ENCODE measurements around the gene LPP. TPM values are rescaled to one million over a fixed set of nuclear protein-coding genes. Genes with fewer than 3 reads are reported as not detected.

LPP gene
- total RNA-seq, 1 experiment from 2014 or later = 264 TPM

DNA sequence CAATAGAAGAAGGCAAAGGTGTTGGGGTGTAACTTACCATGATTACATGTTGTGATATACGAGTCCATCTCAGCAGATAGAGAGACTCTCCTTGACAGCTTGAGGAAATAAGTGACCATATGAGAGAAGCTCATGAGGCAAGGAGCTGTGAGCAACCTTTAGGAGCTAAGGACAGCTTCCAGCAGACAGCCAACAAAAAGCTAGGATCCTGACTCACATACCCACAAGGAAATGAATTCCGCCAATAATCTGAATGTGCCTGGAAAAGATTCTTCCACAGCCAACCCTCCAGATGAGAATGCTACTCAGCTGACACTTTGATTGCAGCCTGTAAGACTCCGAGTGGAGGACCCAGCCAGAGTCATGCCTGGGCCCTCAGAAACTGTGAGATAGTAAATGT is 678.2 kb downstream of the LPP start:
- Mint-ChIP-seq H3K27ac (ENCODE audit: unreplicated experiment) (no peak overlapping the region), H3K36me3 (ENCODE audit: insufficient read depth, unreplicated experiment) (no peaks in the 10 kb centered on the region), H3K27me3 (ENCODE audit: unreplicated experiment) (no peaks in the 10 kb centered on the region), H3K4me3 (ENCODE audit: low read depth, unreplicated experiment) (no peak overlapping the region), H3K9me3 (ENCODE audit: low read depth, unreplicated experiment) (no peaks in the 10 kb centered on the region), H3K4me1 (ENCODE audit: low read depth, unreplicated experiment) (no peaks in the 10 kb centered on the region)
- intact Hi-C loops (cut with micrococcal nuclease; ENCODE audit: unreplicated experiment) = loop anchor here (5.0 kb wide), 1 partner anchor 1090 kb away; no protein-coding TSS in a partner anchor
- BruUV-seq (replicated peaks) = no TSS peak
- CTCF ChIA-PET = no interaction called here
- TF ChIP-seq CTCF (IDR thresholded peaks at IDR 0.05; ENCODE audit: unreplicated experiment) = no peak
- no peak for DNase-seq

GRCh38 chr3:188832961-188833721 is 679.2 kb downstream of the LPP start:
- no peak for DNase-seq
- Mint-ChIP-seq H3K4me1 (ENCODE audit: low read depth, unreplicated experiment) (no peaks in the 10 kb centered on the region), H3K36me3 (ENCODE audit: insufficient read depth, unreplicated experiment) (no peaks in the 10 kb centered on the region), H3K27me3 (ENCODE audit: unreplicated experiment) (no peaks in the 10 kb centered on the region), H3K9me3 (ENCODE audit: low read depth, unreplicated experiment) (no peaks in the 10 kb centered on the region), H3K4me3 (ENCODE audit: low read depth, unreplicated experiment) (no peak overlapping the region), H3K27ac (ENCODE audit: unreplicated experiment) (no peak overlapping the region)
- no peak for TF ChIP-seq CTCF (IDR thresholded peaks at IDR 0.05; ENCODE audit: unreplicated experiment)
- intact Hi-C loops (cut with micrococcal nuclease; ENCODE audit: unreplicated experiment) = loop anchor here (5.0 kb wide), 1 partner anchor 1091 kb away; no protein-coding TSS in a partner anchor
- BruUV-seq (replicated peaks) = no TSS peak
- CTCF ChIA-PET = no interaction called here

DNA sequence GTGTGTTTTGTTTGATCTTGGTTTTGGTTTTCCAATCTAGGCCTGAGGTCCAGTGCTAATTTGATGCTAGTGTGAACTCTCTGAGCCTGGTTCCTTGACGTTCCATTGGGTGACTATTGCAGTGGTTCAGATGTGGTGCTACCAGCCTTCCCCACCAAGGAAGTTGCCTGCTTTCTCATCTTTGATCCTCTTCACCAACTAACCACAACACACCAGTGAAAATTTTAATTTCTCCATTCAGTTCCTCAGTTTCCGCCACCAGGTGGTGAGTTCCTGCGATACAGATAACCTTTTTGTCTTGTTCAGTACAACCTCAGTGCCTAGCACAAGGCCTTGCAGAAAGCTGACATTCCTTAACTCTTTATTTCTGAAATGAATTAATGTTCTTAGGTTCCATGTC is 680.4 kb downstream of the LPP start:
- DNase-seq = no peak

DNA sequence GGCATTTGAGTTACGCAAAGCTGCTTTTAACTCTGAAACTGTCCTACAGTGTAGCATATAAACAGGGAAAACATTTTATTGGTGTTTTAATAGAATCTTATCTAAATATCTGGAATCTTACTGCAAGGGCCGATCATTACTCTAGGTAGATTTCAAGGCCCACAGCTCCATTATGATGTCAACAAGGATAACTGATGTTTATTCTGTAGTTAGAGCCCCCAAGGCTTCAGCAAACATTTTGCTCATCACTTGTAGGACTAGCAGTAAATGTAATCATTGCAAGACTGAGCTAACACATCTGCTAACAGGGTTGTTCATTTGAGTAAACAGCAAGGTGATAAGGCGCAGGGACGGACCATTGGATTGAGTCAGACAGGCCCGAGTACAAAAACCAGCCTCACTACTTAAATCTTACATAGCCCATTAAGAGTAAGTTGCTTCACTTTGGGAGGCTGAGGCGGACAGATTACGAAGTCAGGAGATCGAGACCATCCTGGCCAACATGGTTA is 685.3 kb downstream of the LPP start:
- intact Hi-C loops (cut with micrococcal nuclease; ENCODE audit: unreplicated experiment) = no loop called here
- DNase-seq = no peak
- CTCF ChIA-PET = no interaction called here

More for the DNA sequence above, 680.4 kb downstream of the LPP start:
- BruUV-seq (replicated peaks) = no TSS peak
- no peak for TF ChIP-seq CTCF (IDR thresholded peaks at IDR 0.05; ENCODE audit: unreplicated experiment)
- CTCF ChIA-PET = interaction anchor here (0.5 kb wide), 1 partner anchor 9 kb away, joined by 4 read pairs; no protein-coding TSS in a partner anchor
- no peak overlapping the region for H3K27ac Mint-ChIP-seq (ENCODE audit: unreplicated experiment)
- intact Hi-C loops (cut with micrococcal nuclease; ENCODE audit: unreplicated experiment) = loop anchor here (5.0 kb wide), 1 partner anchor 1092 kb away; no protein-coding TSS in a partner anchor
- H3K9me3 Mint-ChIP-seq (ENCODE audit: low read depth, unreplicated experiment) = no peaks in the 10 kb centered on the region
- no peaks in the 10 kb centered on the region for H3K36me3 Mint-ChIP-seq (ENCODE audit: insufficient read depth, unreplicated experiment)
- no peaks in the 10 kb centered on the region for H3K4me1 Mint-ChIP-seq (ENCODE audit: low read depth, unreplicated experiment)
- no peak overlapping the region for H3K4me3 Mint-ChIP-seq (ENCODE audit: low read depth, unreplicated experiment)
- H3K27me3 Mint-ChIP-seq (ENCODE audit: unreplicated experiment) = no peaks in the 10 kb centered on the region

More for the DNA sequence above, 685.3 kb downstream of the LPP start:
- H3K4me3 Mint-ChIP-seq (ENCODE audit: low read depth, unreplicated experiment) = no peak overlapping the region
- H3K9me3 Mint-ChIP-seq (ENCODE audit: low read depth, unreplicated experiment) = peaks cover 3% of the 10 kb centered on the region
- no TSS peak for BruUV-seq (replicated peaks)
- H3K4me1 Mint-ChIP-seq (ENCODE audit: low read depth, unreplicated experiment) = no peaks in the 10 kb centered on the region
- no peak for TF ChIP-seq CTCF (IDR thresholded peaks at IDR 0.05; ENCODE audit: unreplicated experiment)
- H3K36me3 Mint-ChIP-seq (ENCODE audit: insufficient read depth, unreplicated experiment) = no peaks in the 10 kb centered on the region
- H3K27me3 Mint-ChIP-seq (ENCODE audit: unreplicated experiment) = no peaks in the 10 kb centered on the region
- H3K27ac Mint-ChIP-seq (ENCODE audit: unreplicated experiment) = no peak overlapping the region
